ENCODE measurements around the gene WNK2.

WNK2 gene

DNA sequence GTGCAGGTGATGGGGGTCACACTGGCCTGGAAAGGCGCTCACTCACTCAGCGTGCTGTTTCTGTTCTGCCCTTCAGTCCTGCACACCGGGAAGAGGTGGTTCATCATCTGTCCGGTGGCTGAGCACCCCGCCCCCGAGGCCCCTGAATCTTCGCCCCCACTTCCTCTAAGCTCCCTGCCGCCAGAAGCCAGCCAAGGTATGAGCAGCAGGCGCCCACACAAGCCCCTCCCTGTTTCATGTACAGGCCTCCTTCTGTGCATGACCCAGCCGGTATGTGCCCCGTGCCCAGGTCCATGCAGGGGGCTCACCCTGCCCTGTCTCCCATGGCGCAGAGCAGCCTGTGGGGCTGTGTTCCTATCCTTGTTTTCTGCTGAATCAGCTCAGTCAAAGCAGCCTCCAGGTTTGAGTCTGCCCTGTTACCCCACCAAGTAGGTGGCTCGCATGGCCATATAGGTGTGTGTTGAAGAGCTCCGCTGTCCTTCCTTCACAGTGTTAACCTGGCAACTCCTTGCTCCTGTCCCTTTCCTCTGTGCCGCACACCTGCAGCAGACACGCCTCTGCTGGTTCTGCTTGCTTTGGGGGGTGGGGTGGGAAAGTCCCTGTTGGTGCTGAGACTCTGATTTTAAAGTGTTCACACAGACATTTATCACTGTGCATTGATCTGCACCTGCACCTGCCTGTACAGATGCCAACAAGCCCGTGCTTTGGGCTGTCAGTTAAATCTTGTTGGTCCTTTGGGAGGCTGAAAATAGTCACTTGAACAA lies 84.8 kb downstream of the WNK2 start:
- DNase-seq = no peak

DNA sequence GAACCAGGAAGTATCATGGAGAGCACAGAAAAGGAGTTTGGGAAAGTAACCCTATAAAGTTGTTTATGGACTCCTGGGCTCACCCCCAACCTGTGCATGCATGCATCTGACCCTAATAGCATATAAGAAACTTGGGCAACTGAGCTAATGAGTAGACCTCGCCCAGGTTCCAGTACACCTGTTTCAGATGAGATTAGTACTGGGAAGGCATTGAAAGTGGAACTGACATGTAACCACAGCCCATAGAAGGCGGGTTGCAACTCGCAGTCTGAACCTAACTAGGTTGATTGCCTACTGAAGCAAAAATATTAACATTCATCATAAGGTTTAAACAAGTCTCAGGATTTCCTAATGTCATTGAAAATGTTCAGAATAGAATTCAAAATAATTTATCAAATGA lies 87.0 kb downstream of the WNK2 start:
- DNase-seq = no peak

DNA sequence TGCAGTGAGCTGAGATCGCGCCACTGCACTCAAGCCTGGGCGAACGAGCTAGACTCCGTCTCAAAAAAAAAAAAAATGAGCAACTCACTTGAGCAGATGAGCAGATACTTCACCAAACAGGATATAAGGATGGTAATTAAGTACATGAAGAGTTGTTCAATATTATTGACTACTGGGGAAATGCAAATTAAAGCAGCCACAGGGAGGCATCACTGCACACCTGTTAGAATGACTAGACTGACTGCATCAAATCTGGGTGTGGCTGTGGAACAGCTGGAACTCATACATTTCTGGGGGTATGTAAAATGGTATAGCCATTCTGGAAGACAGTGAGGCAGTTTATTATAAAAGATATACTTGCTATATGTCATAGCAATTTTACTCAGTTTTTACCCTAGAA lies 93.0 kb downstream of the WNK2 start:
- DNase-seq = no peak

DNA sequence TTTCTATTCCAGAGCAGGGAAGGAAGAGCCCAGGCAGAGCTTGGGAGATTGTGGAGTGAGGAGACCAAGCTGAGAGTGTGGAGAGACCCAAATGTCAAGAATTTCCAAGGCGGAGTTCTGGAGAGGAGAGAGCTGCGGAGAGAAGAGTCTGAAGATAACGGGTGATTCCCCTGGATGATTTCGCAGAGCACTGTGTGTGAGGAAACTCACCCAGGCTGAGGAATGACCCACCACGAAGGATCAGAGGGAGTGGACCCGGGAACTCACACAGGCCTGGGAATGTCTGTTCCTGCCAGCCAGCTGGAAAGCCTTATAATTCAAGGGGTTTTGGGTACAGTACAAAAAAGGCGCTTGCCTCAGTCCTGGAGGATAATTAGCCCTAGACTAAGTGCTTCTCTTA lies 94.2 kb downstream of the WNK2 start:
- DNase-seq = no peak

DNA sequence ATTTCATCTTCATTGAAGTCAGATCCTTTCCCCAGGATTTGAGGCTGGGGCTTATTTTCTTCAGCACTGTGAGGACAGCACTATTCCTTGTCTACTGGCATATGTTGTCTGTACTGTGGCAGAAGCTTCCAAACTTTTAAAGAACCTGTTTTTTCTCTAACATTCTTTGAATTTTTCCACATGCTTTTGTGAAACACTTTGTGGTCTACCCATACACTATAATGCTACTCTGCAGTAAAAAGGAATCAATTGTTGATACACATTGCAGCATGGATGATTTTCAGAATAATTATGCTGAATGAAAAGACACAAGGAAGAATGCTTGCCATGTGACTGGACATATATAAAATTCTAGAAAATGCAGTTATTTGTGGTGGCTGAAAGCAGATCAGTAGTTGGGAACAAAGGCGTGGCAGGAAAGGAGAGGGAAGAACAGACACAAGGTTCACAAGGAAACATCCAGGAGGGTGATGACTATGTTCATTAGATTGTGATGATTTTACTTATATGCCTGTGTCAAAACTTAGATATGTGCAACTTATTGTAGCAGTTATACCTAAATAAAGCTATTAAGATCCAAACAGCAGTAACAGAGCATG lies 96.8 kb downstream of the WNK2 start:
- DNase-seq = no peak

DNA sequence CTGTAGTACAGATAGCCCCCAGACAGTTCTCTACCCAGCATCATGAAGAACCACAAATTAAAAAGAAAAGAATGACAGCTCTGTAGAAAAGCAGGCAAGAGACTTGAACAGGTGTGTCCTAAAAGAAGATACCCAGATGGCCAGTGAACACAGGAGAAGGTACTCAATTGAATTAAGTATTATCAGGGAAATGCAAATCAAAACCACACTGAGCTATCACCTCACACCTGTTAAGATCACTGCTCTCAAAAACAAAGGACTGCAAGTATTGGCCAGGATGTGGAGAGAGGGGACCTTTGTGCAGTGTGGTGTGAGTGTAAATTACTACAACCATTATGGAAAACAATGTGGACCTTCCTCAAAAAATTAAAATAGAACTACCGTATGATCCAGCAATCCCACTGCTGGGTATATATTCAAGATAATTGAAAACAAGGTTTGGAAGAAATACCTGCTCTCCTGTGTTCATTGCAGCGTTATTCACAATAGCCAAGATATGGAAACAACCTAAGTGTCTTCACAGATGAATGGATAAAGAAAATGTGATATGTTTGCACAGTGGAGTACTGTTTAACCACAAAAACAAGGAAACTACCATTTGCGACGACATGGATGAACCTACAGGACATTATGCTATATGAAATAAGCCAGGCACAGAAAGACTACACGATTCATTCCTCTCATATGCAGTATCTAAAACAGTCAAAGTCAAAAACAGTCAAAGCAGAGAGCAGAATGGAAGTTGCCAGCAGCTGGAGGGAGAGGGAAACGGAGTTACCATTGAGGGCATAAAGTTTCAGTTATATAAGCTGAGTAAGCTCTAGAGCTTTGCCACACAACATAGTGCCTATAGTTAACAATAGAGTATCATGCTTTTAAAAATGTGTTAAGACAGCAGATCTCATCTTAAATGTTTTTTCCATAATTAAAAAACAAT lies 102.6 kb downstream of the WNK2 start:
- DNase-seq = no peak

DNA sequence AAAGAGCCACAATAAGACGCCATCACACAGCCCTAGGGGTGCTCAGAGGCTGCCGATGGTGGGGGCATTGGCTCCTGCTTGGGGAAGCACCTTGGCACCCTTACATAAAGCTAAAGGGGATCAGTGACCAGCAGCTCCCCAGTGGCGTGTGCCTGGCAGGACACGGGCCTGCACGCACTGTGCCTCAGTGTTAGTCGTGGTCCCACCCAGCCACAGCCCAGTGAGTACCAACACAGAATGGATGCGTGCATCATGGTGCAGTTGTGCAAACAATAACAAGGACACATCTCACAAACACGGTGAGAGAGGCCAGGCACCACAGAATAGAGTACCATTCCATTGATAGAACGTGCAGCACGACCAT lies 103.2 kb downstream of the WNK2 start:
- DNase-seq = no peak

DNA sequence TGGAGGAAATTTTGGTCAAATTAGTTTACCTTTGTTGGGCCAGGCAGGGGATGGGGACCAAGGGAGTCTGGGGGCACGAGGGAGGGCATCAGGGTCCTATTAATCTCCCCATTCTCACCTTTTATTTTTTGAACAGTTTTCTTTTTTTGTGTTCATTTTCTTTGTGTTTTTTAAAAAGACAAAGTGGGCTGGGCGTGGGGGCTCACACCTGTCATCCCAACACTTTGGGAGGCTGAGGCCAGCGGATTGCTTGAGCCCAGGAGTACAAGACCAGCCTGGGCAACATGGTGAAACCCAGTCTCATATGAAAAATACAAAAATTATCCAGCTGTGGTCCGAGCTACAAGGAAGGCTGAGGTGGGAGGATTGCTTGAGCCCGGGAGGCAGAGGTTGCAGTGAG lies 103.7 kb downstream of the WNK2 start:
- no peak for DNase-seq

DNA sequence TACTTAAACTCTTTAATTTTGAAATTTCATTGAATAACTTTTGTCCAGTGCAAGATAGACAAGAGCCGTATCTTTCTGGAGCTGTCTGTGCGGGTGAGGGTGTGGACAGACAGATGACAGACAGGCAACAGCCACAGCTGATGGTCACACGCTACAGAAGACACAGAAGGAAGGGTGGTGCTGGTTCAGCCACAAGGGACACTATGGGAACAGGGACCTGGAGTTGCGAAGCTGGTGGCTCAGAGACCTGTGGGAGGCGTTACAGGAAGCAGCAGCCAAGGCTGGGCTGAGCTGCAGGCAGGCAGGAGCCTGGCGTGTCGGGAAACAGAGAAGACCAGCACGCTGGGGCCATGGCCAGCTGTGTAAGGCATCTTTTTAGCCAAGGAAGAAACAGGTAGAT lies 104.4 kb downstream of the WNK2 start:
- no peak for DNase-seq

DNA sequence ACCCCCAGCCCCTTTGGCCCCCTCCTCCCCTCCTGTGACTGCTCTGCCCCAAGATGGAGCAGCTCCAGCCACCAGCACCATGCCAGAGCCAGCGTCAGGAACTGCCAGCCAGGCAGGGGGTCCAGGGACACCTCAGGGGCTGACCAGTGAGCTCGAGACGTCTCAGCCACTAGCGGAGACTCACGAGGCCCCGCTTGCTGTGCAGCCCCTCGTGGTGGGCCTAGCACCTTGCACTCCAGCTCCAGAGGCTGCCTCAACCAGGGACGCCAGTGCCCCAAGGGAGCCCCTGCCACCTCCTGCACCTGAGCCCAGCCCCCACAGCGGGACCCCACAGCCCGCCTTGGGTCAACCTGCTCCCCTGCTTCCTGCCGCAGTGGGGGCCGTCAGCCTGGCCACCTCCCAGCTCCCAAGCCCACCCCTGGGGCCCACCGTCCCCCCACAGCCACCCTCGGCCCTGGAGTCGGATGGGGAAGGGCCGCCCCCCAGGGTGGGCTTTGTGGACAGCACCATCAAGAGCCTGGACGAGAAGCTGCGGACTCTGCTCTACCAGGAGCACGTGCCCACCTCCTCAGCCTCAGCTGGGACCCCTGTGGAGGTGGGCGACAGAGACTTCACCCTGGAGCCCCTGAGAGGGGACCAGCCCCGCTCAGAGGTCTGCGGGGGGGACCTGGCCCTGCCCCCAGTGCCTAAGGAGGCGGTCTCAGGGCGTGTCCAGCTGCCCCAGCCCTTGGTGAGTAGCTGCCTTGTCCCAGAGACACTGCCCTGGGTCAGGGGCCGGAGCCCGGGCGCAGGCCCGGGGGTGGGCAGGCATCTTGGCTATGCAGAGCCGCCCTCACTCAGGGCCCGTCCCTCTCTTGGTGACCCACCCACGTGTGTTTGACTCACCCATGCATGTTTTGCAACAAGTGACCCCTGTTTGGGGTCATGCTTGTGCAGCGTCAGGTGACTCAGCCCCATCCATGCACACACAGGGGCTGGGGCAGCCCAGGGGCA lies 105.2 kb downstream of the WNK2 start:
- no peak for DNase-seq

DNA sequence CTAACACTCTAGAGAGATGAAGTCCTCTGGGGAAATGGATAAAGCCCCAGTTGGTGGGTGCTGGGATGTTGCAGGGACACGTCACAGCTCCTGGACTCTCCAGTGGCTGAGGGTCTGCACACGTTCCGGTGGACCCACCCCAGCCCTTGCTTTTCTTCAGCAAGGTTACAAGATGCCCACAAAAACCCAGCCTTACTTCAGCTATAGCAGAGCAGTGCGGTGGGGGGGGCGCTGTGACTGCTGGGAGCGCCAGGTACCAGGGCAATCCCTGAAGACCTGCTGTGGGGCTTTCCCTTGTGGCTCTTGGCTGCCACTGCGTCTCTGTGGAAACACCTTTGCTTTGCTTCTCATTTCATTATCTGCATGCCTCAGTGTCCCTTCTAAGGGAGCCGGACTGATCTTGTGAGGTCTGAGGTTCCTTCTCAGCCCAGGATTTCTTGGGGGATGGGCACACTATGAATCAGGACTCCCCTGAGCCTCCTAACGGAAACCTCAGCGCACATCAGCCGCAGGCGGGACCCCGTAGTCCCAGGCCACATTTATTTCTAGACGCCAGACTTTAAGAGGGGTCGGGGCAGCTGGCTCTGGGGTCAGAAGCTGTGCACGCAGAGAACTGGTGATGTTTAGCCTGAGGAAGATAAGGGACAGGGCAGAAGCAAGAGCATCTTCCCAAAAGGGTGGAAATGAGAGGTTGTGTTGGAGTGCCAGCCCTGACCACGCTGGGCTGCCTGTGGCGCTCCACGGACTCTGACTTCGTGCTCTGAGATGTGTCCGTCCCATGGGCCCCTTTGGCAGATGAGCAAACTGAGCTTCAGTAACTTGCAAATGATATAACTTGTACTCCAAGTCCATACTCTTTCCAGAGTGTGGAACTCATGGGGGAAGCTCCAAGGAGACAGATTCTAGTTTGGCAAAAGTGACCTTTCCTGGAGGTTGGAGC lies 106.8 kb downstream of the WNK2 start:
- no peak for DNase-seq

DNA sequence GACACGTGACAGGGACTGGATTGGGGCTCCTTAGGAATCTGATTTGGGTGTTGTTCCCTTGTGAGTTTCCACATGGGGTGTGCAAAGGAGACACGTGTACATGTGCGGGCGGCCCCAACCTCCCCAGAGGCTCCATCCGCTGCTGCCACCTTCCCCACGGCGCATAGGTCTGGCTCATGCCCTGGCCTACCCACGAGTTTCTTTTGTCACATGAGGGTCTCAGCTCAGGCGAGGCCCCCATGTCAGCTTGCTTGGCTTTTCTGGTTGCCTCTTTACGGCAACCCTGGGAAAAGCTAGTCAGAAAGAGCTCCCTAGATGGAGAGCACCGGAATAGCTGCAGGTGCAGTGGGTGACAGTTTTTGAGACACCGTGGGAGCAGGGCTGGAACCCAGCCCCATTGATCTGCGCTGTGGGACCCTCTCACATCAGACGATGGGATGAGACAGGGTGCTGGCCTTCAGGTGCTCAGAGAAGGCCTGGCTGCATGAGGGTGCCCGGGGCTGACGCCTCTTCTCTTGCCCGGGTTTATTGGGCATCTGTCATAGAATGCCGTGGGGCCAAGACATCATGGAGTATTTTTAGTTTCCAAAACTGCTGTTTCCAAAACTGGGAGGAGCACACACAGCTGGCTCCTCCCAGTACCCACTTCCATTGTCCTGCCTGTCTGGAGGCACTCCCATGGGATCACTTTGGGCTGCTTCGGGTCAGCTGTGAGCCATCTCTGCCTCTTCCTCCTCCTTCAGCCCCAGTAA lies 107.8 kb downstream of the WNK2 start:
- no peak for DNase-seq

DNA sequence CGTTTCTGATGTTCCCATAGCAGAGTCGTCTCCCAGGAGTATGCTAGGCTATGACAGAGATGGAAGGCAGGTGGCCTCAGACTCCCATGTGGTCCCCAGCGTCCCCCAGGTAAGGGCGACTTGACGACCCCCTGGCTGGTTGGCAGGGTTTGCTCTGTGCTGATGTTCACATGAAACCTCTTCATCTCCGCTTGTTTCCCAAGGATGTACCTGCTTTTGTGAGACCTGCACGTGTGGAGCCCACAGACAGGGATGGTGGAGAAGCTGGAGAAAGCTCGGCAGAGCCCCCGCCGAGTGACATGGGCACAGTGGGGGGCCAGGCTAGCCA lies 108.3 kb downstream of the WNK2 start:
- no peak for DNase-seq

DNA sequence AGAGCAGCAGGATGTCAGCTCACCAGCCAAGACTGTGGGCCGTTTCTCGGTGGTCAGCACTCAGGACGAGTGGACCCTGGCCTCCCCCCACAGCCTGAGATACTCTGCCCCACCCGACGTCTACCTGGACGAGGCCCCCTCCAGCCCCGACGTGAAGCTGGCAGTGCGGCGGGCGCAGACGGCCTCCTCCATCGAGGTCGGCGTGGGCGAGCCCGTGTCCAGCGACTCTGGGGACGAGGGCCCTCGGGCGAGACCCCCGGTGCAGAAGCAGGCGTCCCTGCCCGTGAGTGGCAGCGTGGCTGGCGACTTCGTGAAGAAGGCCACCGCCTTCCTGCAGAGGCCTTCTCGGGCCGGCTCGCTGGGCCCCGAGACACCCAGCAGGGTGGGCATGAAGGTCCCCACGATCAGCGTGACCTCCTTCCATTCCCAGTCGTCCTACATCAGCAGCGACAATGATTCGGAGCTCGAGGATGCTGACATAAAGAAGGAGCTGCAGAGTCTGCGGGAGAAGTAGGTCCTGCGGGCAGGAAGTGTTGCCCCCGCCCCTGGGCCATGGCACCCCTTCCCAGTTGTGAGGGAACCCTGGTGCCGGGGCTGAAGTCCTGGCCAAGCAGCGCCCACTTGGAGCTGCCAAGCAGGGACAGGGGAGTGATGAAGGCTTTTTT lies 108.9 kb downstream of the WNK2 start:
- DNase-seq = no peak

DNA sequence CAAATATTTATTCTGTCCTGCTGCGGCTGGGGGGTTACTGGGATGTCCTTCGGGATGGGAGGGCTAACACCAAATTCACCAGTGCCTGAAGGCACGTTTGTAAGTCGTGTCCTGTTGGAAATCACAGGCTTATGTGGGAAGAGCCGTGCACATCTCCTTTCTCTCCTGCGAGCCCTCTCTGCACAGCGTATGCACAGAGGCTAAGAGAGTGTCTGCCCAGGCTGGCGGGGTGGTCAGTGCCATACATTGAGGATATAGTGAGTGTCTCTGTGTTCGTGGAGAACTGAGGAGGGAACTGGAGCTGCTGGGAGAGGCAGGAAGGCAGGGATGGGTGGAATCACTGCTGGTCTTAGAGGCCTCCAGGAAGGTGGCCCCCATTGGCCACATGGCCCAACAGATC lies 110.1 kb downstream of the WNK2 start:
- DNase-seq = no peak

DNA sequence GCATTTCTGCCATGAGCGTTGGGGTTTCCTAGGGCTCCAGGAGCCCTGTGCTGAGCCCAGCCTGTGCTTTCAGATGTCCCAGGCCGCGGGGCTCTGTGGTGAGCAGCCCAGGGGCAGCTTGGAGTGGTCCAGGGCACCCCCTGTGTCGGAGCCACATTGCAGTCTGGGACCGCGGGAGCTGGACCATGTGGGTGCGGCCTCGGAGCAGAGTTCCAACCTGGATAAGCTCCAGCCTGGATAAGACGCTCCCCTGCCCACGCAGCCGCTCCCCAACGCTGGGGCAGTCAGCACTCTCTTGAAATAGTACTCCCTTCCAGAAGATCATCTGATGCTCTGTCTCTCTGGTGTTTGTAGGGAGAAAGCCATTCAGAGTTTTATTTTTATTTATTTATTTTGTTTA lies 111.1 kb downstream of the WNK2 start:
- DNase-seq = peak in 1 of 2 donors; percentile 10

DNA sequence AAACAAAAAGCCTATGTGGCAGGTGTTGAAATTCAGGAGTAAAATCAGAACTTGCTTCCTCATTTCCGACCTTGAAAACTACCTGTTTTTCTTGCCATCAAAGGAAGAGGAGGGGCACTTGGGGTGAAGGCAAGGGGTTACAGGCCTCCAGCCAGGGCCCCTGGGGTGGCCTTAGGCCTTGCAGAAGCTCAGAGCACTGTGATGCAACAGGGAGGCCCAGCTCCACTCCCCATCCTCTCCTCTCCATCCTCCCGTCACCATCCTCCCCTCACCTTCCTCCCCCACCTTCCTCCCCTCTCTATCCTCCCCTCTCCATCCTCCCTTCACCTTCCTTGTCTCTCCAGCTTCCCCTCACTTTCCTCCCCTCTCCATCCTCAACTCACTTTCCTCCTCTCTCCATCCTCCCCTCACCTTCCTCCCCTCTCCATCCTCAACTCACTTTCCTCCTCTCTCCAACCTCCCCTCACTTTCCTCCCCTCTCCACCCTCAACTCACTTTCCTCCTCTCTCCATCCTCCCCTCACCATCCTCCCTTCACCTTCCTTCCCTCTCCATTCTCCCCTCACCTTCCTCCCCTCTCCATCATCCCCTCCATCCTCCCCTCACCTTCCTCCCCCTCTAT lies 111.6 kb downstream of the WNK2 start:
- no peak for DNase-seq

DNA sequence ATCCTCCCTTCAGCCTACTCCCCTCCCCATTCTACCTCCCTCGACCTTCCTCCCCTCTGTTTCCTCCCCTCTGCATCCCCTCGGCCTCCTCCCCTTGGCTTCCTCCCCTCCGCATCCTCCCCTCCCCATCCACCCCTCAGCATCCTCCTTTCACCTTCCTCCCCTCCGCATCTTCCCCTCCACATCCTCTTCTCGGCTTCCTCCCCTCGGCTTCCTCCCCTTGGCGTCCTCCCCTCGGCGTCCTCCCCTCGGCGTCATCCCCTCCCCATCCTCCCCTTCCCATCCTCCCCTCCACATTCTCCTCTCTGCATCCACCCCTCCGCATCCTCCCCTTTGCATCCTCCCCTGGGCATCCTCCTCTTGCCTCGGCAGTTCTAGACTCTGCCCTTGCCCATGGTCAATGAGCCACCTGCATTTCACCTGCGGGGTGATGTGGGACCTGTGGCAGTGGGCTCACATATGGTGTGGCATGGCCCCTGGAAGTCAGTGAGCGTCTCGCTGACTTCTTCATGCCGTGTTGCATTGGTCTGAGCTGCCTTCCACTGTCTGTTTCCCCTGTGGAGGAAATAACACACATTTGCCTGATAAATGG lies 113.0 kb downstream of the WNK2 start:
- DNase-seq = no peak

Data from hippocampal formation (tissue), 2 donors.